Measurements from ENCODE around the gene ACE2.

GRCh38 chrX:15631637-15632036 is 30.9 kb upstream of the ACE2 start:
- TF ChIP-seq GATA3 (IDR thresholded peaks at IDR 0.05; ENCODE audit: low read depth, low read length) (no peak), GATA2 (IDR thresholded peaks at IDR 0.05; ENCODE audit: low read depth, low read length) (no peak)

Measured in SH-SY5Y (cell line).